ENCODE results near the gene LRRC8E.
"Not testable (repeated sequence)": the region's sequence is repeated elsewhere in the genome, so short reads cannot be mapped to it uniquely, and the experiment has no call there.

Gene LRRC8E

GRCh38 chr19:7855426-7856108 lies 32.7 kb upstream of the LRRC8E start:
- no peak for TF ChIP-seq CTCF (IDR thresholded peaks at IDR 0.05; ENCODE audit: low read depth, low read length)
- DNase-seq (ENCODE audit: extremely low read depth, low read depth) = no peak

GRCh38 chr19:7856109-7856591 lies 32.2 kb upstream of the LRRC8E start:
- no peak for TF ChIP-seq CTCF (IDR thresholded peaks at IDR 0.05; ENCODE audit: low read depth, low read length)
- DNase-seq (ENCODE audit: extremely low read depth, low read depth) = no peak

GRCh38 chr19:7856679-7857663 lies 31.3 kb upstream of the LRRC8E start:
- no peak for DNase-seq (ENCODE audit: extremely low read depth, low read depth)
- TF ChIP-seq CTCF (IDR thresholded peaks at IDR 0.05; ENCODE audit: low read depth, low read length) = no peak

- no peak for TF ChIP-seq CTCF (IDR thresholded peaks at IDR 0.05; ENCODE audit: low read depth, low read length)
These were observed 30.6 kb upstream of the LRRC8E start for GRCh38 chr19:7857727-7858108.

GRCh38 chr19:7858109-7858770 lies 30.1 kb upstream of the LRRC8E start:
- TF ChIP-seq CTCF (IDR thresholded peaks at IDR 0.05; ENCODE audit: low read depth, low read length) = no peak
- no peak for DNase-seq (ENCODE audit: extremely low read depth, low read depth)

More at GRCh38 chr19:7857727-7858108, 30.6 kb upstream of the LRRC8E start:
- no peak for DNase-seq (ENCODE audit: extremely low read depth, low read depth)

- not testable (repeated sequence) for DNase-seq (ENCODE audit: extremely low read depth, low read depth)
These were observed 29.2 kb upstream of the LRRC8E start for GRCh38 chr19:7859087-7859486.

GRCh38 chr19:7859831-7860713 lies 28.2 kb upstream of the LRRC8E start:
- no peak for DNase-seq (ENCODE audit: extremely low read depth, low read depth)
- no peak for TF ChIP-seq CTCF (IDR thresholded peaks at IDR 0.05; ENCODE audit: low read depth, low read length)

All from AG09319 (cell line).